ENCODE results near the gene ZNF746.

The ZNF746 gene

GRCh38 chr7:149471289-149471953 is 26.2 kb downstream of the ZNF746 start:
- no peak for TF ChIP-seq CREB1 (IDR thresholded peaks at IDR 0.05; ENCODE audit: low read depth)
- no peak for TF ChIP-seq EGR1 (IDR thresholded peaks at IDR 0.05)
- TF ChIP-seq, protein P1, sequence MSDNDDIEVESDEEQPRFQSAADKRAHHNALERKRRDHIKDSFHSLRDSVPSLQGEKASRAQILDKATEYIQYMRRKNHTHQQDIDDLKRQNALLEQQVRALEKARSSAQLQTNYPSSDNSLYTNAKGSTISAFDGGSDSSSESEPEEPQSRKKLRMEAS (IDR thresholded peaks at IDR 0.05): no peak
- no peak for TF ChIP-seq TAF1 (IDR thresholded peaks at IDR 0.05; ENCODE audit: low read depth)

DNA sequence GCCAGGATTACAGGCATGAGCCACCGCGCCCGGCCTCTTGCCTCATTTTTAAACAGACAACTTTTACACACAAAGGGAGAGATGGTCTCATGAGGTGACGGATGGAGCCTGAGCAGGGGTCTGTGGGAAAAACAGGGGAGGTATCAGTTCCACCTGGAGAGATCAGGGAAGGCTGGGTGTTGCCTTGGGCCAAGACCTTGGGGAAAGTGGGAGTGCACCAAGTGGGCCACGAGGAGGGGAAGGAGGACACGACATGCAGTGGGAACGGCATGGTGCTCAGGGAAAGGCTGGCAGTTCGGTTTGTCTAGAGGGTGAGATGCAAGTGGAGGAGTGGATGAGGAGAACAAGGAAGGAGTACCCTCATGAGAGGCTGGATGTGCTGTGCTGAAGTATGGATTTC is 27.8 kb downstream of the ZNF746 start:
- TF ChIP-seq CEBPB (IDR thresholded peaks at IDR 0.05) (no peak), EP300 (IDR thresholded peaks at IDR 0.05; ENCODE audit: borderline replicate concordance) (no peak), TEAD4 (IDR thresholded peaks at IDR 0.05) (no peak), RAD21 (IDR thresholded peaks at IDR 0.05; ENCODE audit: low read depth) (no peak), USF1 (IDR thresholded peaks at IDR 0.05) (no peak), ZBTB7A (IDR thresholded peaks at IDR 0.05; ENCODE audit: low read depth) (no peak), CREB1 (IDR thresholded peaks at IDR 0.05; ENCODE audit: low read depth) (no peak), YY1 (IDR thresholded peaks at IDR 0.05; ENCODE audit: low read depth) (no peak), NFIC (IDR thresholded peaks at IDR 0.05) (no peak), EGR1 (IDR thresholded peaks at IDR 0.05) (no peak), TAF1 (IDR thresholded peaks at IDR 0.05; ENCODE audit: low read depth) (no peak), REST (IDR thresholded peaks at IDR 0.05; ENCODE audit: low read depth) (no peak), TCF12 (IDR thresholded peaks at IDR 0.05; ENCODE audit: low read depth) (no peak), FOXM1 (IDR thresholded peaks at IDR 0.05; ENCODE audit: borderline replicate concordance, low read depth) (no peak)
- TF ChIP-seq, protein P1 (IDR thresholded peaks at IDR 0.05): no peak

- TF ChIP-seq FOXM1 (IDR thresholded peaks at IDR 0.05; ENCODE audit: borderline replicate concordance, low read depth): no peak
Measured at GRCh38 chr7:149468208-149468607, 29.4 kb downstream of the ZNF746 start.

DNA sequence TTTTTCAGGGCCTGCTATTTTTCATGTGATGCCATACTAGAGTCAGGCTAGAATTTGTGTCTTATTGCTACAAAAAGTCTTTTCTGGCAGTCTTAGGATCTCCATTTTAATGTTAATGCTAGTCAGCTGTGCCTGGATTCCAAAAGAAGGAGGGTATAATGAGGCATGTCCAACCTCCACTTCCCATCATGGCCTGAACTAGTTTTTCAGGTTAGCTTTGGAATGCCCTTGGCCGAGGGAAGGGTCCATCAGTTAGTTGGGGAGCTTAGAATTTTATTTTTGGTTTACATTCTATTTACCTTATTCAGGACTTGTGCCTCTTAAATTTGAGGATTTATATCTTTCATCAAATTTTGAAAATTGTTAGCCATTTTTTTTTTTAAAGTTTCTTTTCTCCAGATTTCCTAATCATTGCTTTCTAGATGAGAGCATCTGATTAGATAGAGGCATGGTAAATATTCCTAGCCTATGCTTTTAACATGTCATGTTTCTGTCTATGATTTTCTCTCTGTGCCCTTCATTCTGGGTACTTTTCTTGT is 30.2 kb downstream of the ZNF746 start:
- TF ChIP-seq FOXM1 (IDR thresholded peaks at IDR 0.05; ENCODE audit: borderline replicate concordance, low read depth) (no peak), TEAD4 (IDR thresholded peaks at IDR 0.05) (no peak), TAF1 (IDR thresholded peaks at IDR 0.05; ENCODE audit: low read depth) (no peak), CREB1 (IDR thresholded peaks at IDR 0.05; ENCODE audit: low read depth) (no peak), EP300 (IDR thresholded peaks at IDR 0.05; ENCODE audit: borderline replicate concordance) (no peak), ZBTB7A (IDR thresholded peaks at IDR 0.05; ENCODE audit: low read depth) (no peak), CEBPB (IDR thresholded peaks at IDR 0.05) (no peak), RAD21 (IDR thresholded peaks at IDR 0.05; ENCODE audit: low read depth) (no peak), YY1 (IDR thresholded peaks at IDR 0.05; ENCODE audit: low read depth) (no peak)
- TF ChIP-seq, protein P1 (IDR thresholded peaks at IDR 0.05): no peak

DNA sequence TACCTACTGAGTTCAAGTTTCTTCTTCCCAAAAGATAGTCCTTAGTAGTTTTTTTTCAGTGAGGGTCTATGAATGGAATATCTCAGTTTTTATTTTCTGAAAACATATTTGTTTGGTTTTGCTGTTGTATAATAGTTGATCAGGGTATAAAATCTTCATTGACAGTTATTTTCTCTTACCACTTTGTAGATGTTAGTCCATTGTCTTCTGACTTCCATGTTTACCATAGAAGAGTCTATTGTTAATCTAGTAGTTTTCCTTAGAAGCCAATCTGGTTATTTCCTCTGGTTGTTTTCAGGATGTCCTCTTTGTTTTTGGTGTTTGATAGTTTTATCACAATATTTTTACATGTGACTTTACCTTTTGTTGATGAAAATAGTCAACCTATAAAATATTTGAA is 31.2 kb downstream of the ZNF746 start:
- TF ChIP-seq NFIC (IDR thresholded peaks at IDR 0.05) (no peak), TEAD4 (IDR thresholded peaks at IDR 0.05) (no peak)

- TF ChIP-seq EGR1 (IDR thresholded peaks at IDR 0.05): no peak
- no peak for TF ChIP-seq TAF1 (IDR thresholded peaks at IDR 0.05; ENCODE audit: low read depth)
- no peak for TF ChIP-seq REST (IDR thresholded peaks at IDR 0.05; ENCODE audit: low read depth)
- no peak for TF ChIP-seq USF1 (IDR thresholded peaks at IDR 0.05)
- TF ChIP-seq, protein P1 (IDR thresholded peaks at IDR 0.05): no peak
- TF ChIP-seq YY1 (IDR thresholded peaks at IDR 0.05; ENCODE audit: low read depth): no peak
- no peak for TF ChIP-seq TEAD4 (IDR thresholded peaks at IDR 0.05)
- TF ChIP-seq NFIC (IDR thresholded peaks at IDR 0.05): no peak
- TF ChIP-seq CEBPB (IDR thresholded peaks at IDR 0.05): no peak
- TF ChIP-seq ZBTB7A (IDR thresholded peaks at IDR 0.05; ENCODE audit: low read depth): no peak
- TF ChIP-seq TCF12 (IDR thresholded peaks at IDR 0.05; ENCODE audit: low read depth): no peak
- no peak for TF ChIP-seq FOXM1 (IDR thresholded peaks at IDR 0.05; ENCODE audit: borderline replicate concordance, low read depth)
- no peak for TF ChIP-seq RAD21 (IDR thresholded peaks at IDR 0.05; ENCODE audit: low read depth)
- TF ChIP-seq EP300 (IDR thresholded peaks at IDR 0.05; ENCODE audit: borderline replicate concordance): no peak
Measured at GRCh38 chr7:149463500-149464161, 34.0 kb downstream of the ZNF746 start.
